Measurements from ENCODE around the gene CLDN9. TPM values are rescaled to one million over a fixed set of nuclear protein-coding genes. Genes with fewer than 3 reads are reported as not detected.

Gene CLDN9
- total and polyA plus RNA-seq, 4 donors, result 0.05 to 0.32 (median 0.25) TPM

GRCh38 chr16:3057181-3058138 is 44.7 kb downstream of the CLDN9 start:
- peak overlapping the region in 1 of 3 donors; percentile 89 for H3K4me3 ChIP-seq (ENCODE audit: low read depth in 1 of 3, low read length in 3 of 3)
- H3K4me1 ChIP-seq (ENCODE audit: control insufficient read depth in 4 of 4, insufficient read depth in 4 of 4, low read length in 3 of 4), result peaks cover 6 to 18% (median 18%) of the 10 kb centered on the region in 4 donors
- no peak for DNase-seq (ENCODE audit: low spot score)
- no peak overlapping the region for H3K9ac ChIP-seq (ENCODE audit: low read depth in 1 of 2, low read length in 2 of 2)
- WGBS, result 91% methylated on average over 22 of the region's 22 CpGs
- H3K36me3 ChIP-seq (ENCODE audit: control insufficient read depth in 4 of 4, insufficient read depth in 3 of 4, low read depth in 1 of 4, low read length in 3 of 4), result peaks cover 0 to 2% (median 0%) of the 10 kb centered on the region in 4 donors
- no peaks in the 10 kb centered on the region for H3K9me3 ChIP-seq (ENCODE audit: control insufficient read depth in 4 of 4, low read length in 3 of 4)
- H3K27ac ChIP-seq (ENCODE audit: low read depth in 1 of 2, low read length in 2 of 2), result no peak overlapping the region
- H3K27me3 ChIP-seq (ENCODE audit: control insufficient read depth in 4 of 4, insufficient read depth in 4 of 4, low read length in 3 of 4), result no peaks in the 10 kb centered on the region
- TF ChIP-seq RXRA (IDR thresholded peaks at IDR 0.05) (no peak), TAF1 (conservative IDR thresholded peaks at IDR 0.05) (no peak), ZBTB33 (IDR thresholded peaks at IDR 0.05) (no peak), YY1 (IDR thresholded peaks at IDR 0.05) (no peak), RAD21 (IDR thresholded peaks at IDR 0.05) (no peak), HNF4G (IDR thresholded peaks at IDR 0.05) (no peak), EGR1 (IDR thresholded peaks at IDR 0.05; ENCODE audit: low read depth in 2 of 2) (no peak), CTCF (IDR thresholded peaks at IDR 0.05; ENCODE audit: low read depth, low read length, missing input control) (no peak), GABPA (IDR thresholded peaks at IDR 0.05 in 1 of 2, conservative IDR thresholded peaks at IDR 0.05 in 1 of 2) (no peak), FOXA1 (IDR thresholded peaks at IDR 0.05) (no peak)
- TF ChIP-seq, protein P1, sequence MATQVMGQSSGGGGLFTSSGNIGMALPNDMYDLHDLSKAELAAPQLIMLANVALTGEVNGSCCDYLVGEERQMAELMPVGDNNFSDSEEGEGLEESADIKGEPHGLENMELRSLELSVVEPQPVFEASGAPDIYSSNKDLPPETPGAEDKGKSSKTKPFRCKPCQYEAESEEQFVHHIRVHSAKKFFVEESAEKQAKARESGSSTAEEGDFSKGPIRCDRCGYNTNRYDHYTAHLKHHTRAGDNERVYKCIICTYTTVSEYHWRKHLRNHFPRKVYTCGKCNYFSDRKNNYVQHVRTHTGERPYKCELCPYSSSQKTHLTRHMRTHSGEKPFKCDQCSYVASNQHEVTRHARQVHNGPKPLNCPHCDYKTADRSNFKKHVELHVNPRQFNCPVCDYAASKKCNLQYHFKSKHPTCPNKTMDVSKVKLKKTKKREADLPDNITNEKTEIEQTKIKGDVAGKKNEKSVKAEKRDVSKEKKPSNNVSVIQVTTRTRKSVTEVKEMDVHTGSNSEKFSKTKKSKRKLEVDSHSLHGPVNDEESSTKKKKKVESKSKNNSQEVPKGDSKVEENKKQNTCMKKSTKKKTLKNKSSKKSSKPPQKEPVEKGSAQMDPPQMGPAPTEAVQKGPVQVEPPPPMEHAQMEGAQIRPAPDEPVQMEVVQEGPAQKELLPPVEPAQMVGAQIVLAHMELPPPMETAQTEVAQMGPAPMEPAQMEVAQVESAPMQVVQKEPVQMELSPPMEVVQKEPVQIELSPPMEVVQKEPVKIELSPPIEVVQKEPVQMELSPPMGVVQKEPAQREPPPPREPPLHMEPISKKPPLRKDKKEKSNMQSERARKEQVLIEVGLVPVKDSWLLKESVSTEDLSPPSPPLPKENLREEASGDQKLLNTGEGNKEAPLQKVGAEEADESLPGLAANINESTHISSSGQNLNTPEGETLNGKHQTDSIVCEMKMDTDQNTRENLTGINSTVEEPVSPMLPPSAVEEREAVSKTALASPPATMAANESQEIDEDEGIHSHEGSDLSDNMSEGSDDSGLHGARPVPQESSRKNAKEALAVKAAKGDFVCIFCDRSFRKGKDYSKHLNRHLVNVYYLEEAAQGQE (IDR thresholded peaks at IDR 0.05), result no peak
- TF ChIP-seq, protein P2, sequence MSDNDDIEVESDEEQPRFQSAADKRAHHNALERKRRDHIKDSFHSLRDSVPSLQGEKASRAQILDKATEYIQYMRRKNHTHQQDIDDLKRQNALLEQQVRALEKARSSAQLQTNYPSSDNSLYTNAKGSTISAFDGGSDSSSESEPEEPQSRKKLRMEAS (IDR thresholded peaks at IDR 0.05), result no peak

All from liver (tissue), 9 donors.